Activated CD8-positive, alpha-beta memory T cell treated with anti-CD3 and anti-CD28 coated beads for 36 hours (primary cell): Measurements from ENCODE around the gene SPEM3. TPM values are rescaled to one million over a fixed set of nuclear protein-coding genes. Genes with fewer than 3 reads are reported as not detected.
"Not testable (repeated sequence)": the region's sequence is repeated elsewhere in the genome, so short reads cannot be mapped to it uniquely, and the experiment has no call there.

Experiments
- CTCF ChIA-PET: fragments of 350-600 bp; sonication (Branson Sonifier 250); formaldehyde crosslinking; loops from one replicate; lab custom pipeline; 2021; ENCODE audit warnings: antibody characterized with exemption; lab: Charles Lee
- POLR2A ChIA-PET: fragments of 350-600 bp; sonication (Branson Sonifier 250); formaldehyde crosslinking; loops from one replicate; lab custom pipeline; 2021; ENCODE audit warnings: antibody characterized with exemption; lab: Charles Lee
- total RNA-seq, 2 experiments: library from RNA; stranded (reverse); gene quantifications; one replicate each; pipeline ENCODE4 v1.2.3, GENCODE V29; 2021

SPEM3 gene
- total RNA-seq, 2 experiments from 2014 or later, result not detected

DNA sequence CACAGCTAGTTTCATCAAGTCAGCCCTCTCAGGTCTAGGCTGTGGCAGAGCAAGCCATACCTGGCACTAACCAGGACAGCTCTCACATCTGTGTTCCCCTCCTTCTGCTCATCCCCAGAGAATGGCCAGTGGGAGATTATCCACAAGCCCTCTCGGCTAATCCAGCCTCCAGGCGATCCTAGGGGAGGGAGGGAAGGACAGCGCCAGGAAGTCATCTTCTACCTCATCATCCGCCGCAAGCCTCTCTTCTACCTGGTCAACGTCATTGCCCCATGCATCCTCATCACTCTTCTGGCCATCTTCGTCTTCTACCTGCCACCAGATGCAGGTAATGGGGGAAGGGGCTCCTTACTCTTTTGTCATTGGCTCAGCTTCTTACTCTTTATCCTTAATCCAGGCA lies 19.8 kb downstream of the SPEM3 start:
- ChIA-PET CTCF (no interaction called here), POLR2A (interaction anchor here (1.2 kb wide), 1 partner anchor 28 kb away, joined by 4 read pairs; no protein-coding TSS in a partner anchor)

DNA sequence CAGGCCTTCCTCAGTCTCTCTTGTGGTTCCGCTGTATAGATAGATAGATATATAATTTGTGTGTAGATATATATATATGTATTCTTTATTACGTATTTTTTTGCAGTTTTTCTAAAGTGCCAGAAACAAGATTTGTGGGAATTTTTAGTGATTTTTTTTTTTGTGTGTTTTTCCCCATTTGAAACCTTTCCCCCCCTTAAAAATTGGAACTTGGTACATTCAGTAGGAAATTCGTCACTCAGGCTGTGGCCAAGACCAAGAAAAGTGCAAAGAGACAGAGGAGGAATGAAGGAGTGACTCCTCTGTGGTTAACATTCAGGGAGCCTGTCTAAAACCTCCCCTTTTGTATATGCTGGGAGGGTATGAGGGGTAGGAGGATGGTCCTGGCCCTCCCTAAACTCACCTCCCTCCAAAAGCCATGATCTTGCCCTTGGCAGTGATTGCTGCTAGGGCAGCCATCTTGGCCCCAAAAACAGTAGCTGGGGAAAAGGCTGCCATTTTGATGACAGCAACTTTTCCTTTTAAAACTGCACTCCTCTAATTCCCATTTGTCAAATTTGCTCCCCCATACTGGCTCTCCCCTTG lies 31.4 kb downstream of the SPEM3 start:
- ChIA-PET POLR2A (interaction anchor here (0.6 kb wide), 1 partner anchor 198 kb away, joined by 3 read pairs; no protein-coding TSS in a partner anchor), CTCF (interaction anchor here (0.7 kb wide), 1 partner anchor 778 kb away, joined by 3 read pairs; no protein-coding TSS in a partner anchor)

GRCh38 chr17:7460850-7461660 lies 32.4 kb downstream of the SPEM3 start:
- CTCF ChIA-PET, result interaction anchor here (0.6 kb wide), 1 partner anchor 35 kb away, joined by 3 read pairs; no protein-coding TSS in a partner anchor
- POLR2A ChIA-PET, result no interaction called here

DNA sequence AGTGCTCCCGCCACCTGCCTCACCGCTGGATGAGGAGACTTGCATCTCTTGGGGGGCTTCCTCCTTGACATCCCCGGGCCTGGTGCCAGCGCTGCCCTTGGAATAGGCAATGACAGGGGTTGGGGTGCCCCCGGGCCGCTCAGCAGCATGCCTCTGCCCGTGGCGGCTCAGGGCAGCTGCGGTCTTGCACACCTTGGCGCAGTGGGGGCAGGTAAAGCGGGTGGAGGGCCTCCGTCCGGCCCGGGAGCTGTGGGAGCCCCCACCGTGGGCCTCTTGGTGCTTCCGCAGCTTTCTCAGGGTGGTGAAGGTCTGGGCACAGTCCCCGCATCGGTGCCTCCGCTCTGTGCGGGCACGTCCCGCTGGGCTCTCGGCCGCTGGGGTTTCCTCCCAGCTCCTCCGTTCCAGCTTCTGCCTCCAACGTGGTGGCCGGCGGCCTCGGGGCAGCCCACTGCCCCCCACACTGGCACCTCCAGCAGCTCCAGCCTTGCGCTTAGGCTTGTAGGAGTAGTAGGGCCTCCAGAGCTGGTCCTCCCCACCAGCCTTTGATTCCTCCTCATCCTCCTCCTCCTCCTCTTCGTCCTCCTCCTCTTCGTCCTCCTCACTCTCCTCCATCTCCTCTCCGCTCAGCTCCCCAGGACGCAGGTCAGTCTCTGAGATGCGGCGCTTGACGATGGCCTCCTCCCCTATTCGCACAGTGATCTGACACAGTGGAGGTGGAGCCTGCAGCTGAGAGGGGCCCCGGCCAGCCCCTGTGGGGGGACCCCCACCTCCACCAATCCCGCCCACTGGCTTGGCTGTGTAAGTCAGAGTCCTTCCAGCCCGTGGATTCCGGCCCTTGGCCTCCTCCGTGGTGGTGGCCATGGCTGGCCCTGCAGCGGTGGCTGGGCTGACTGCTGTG lies 34.1 kb downstream of the SPEM3 start:
- POLR2A ChIA-PET, result interaction anchor here (0.9 kb wide), 1 partner anchor 24 kb away, joined by 3 read pairs; no protein-coding TSS in a partner anchor

DNA sequence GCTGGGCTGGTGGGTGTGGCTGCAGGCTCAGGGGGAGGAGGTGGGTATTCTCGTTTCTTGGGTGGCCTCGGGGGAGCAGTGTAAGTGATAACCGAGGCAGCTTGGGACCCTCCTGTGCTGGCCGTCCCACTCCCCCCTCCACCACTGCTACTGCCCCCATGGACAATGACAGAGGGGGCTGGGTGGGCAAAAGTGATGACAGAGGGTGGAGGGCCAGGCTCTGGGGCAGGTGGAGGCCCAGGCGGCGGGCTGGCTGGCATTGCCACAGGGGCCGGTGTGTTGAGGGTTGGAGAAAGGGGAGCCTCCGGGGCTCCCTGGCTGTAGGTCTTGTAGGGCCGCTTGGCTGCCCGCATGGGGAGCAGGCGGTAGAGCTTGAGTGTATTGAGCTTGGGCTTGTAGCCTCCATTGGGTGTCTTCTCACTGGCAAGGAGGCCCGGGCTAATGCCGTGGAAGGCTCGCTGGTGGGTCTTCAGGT lies 34.8 kb downstream of the SPEM3 start:
- CTCF ChIA-PET, result no interaction called here

More for the DNA sequence above, 34.1 kb downstream of the SPEM3 start:
- CTCF ChIA-PET, result interaction anchor here (1.1 kb wide), 1 partner anchor 17 kb away, joined by 3 read pairs; the partner anchor contains the start of gene ZBTB4

DNA sequence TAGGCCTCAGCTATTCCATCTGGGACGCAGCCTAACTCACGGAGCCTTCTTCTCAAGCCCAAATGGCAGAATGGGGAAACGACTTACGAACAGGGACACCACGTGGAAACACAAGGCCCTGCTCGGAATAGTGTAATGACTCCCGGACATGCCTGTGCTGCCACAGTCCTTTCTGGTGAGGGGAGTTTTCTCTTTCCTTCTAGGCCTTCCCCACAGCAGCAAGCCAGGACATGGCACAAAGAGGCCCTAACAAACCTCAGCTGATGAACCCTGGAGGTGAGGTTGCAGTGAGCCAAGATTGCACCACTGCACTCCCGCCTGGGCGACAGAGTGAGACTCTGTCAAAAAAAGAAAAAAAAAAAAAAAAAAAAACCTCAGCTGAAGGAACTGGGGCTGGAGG lies 35.4 kb downstream of the SPEM3 start:
- POLR2A ChIA-PET, result interaction anchor here (0.6 kb wide), 2 partner anchors 98 to 409 kb away, joined by 4 to 5 read pairs; no protein-coding TSS in a partner anchor
- CTCF ChIA-PET, result no interaction called here

More for the DNA sequence above, 34.8 kb downstream of the SPEM3 start:
- POLR2A ChIA-PET, result no interaction called here

GRCh38 chr17:7465597-7466275 lies 37.1 kb downstream of the SPEM3 start:
- CTCF ChIA-PET, result no interaction called here

GRCh38 chr17:7466318-7466638 lies 37.6 kb downstream of the SPEM3 start:
- ChIA-PET CTCF (interaction anchor here (1.3 kb wide), 1 partner anchor 10 kb away, joined by 4 read pairs; no protein-coding TSS in a partner anchor), POLR2A (no interaction called here)

More at GRCh38 chr17:7465597-7466275, 37.1 kb downstream of the SPEM3 start:
- POLR2A ChIA-PET, result no interaction called here

DNA sequence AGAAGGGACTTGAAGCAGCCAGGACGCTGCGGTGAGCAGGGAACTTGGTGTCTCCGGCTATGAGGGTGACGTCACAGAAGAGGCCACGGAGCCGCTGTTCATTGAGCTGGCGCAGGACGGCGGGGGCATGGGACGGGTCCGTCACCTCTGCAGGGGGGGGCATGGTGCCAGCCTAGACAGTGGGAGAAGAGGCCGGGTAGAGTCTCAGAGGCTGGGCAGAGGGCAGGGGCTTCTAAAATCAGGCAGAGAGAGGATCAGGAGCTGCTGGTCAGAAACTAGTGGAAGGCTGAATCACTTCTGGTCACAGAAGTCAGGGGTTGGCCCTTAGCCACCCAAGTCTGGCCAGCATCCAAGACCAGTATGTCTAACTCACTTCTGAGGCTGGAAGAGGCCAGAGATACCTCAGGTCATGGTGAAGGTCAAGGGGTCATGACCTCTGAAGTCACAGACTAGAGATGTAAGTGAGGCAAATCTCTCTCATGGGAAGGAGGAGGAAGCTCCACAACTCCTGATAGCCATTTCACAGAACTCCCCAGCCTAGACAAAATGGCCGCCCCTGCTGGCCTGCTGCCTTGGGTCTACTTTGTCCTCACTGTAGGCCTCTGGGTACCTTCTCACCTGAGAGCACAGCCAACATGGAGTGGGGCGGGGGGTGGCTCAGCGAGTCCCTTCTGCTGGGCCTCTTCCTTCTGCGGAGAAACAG lies 38.1 kb downstream of the SPEM3 start:
- ChIA-PET POLR2A (no interaction called here), CTCF (interaction anchor here (1.3 kb wide), 1 partner anchor 9 kb away, joined by 4 read pairs; no protein-coding TSS in a partner anchor)

- POLR2A ChIA-PET, result no interaction called here
Measured at GRCh38 chr17:7467498-7467897, 38.8 kb downstream of the SPEM3 start.

DNA sequence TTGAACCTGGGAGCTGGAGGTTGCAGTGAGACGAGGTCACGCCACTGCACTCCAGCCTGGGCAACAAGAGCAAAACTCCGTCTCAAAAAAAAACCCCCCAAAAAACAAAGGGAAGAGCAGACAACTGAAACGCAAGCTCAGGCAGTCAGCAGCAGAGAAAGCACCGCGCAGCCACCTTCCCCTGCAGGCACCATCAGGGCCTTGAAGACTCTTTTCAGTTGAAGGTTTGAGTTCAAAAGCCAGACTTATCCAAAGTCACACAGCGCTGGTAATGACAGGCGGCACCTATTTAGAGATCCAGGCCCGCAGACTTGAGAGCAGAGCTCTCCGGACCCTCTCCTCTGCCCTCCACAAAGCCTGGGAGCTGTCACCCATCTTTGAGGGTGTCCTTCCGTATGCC lies 39.6 kb downstream of the SPEM3 start:
- ChIA-PET CTCF (interaction anchor here (1.2 kb wide), 1 partner anchor 31 kb away, joined by 3 read pairs; no protein-coding TSS in a partner anchor), POLR2A (no interaction called here)

More at GRCh38 chr17:7467498-7467897, 38.8 kb downstream of the SPEM3 start:
- CTCF ChIA-PET, result interaction anchor here (0.5 to 1.3 kb wide), 3 partner anchors 9 to 31 kb away, joined by 3 to 4 read pairs (median 3); no protein-coding TSS in a partner anchor

GRCh38 chr17:7468804-7469389 lies 40.2 kb downstream of the SPEM3 start:
- CTCF ChIA-PET, result no interaction called here
- POLR2A ChIA-PET, result no interaction called here

GRCh38 chr17:7469843-7470242 lies 41.2 kb downstream of the SPEM3 start:
- POLR2A ChIA-PET, CTCF ChIA-PET: not testable (repeated sequence)

DNA sequence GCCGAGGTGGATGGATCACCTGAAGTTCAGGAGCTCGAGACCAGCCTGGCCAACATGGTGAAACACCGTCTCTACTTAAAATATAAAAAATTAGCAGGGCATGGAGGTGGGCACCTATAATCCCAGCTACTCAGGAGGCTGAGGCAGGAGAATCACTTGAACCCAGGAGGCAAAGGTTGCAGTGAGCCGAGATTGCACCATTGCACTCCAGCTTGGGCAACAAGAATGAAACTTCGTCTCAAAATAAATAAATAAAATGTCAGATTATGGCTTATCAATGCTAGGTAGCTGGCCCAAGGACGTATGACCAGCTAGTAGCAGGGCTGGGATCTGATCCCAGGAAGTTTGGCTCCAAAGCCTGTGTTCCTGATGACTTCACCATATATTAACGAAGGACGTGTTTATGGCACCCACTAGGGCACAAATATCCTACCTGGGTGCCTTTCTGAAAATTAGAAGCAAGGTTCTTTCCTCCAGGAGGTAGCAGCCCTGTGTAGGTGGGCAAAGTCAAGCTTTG lies 41.9 kb downstream of the SPEM3 start:
- CTCF ChIA-PET, result not testable (repeated sequence)
- POLR2A ChIA-PET, result interaction anchor here (0.5 kb wide), 1 partner anchor 447 kb away, joined by 4 read pairs; no protein-coding TSS in a partner anchor

- POLR2A ChIA-PET, result no interaction called here
- CTCF ChIA-PET, result interaction anchor here (1.2 kb wide), 1 partner anchor 17 kb away, joined by 3 read pairs; no protein-coding TSS in a partner anchor
Measured at GRCh38 chr17:7471729-7472128, 43.1 kb downstream of the SPEM3 start.

- POLR2A ChIA-PET, result interaction anchor here (0.7 kb wide), 1 partner anchor 256 kb away, joined by 3 read pairs; no protein-coding TSS in a partner anchor
- CTCF ChIA-PET, result interaction anchor here (0.7 to 1.4 kb wide), 2 partner anchors 38 to 567 kb away, joined by 7 to 8 read pairs; no protein-coding TSS in a partner anchor
Measured at GRCh38 chr17:7474767-7475166, 46.1 kb downstream of the SPEM3 start.
